Measurements from ENCODE around the gene C2orf49.
"Not testable (repeated sequence)": the region's sequence is repeated elsewhere in the genome, so short reads cannot be mapped to it uniquely, and the experiment has no call there.

C2orf49 gene

DNA sequence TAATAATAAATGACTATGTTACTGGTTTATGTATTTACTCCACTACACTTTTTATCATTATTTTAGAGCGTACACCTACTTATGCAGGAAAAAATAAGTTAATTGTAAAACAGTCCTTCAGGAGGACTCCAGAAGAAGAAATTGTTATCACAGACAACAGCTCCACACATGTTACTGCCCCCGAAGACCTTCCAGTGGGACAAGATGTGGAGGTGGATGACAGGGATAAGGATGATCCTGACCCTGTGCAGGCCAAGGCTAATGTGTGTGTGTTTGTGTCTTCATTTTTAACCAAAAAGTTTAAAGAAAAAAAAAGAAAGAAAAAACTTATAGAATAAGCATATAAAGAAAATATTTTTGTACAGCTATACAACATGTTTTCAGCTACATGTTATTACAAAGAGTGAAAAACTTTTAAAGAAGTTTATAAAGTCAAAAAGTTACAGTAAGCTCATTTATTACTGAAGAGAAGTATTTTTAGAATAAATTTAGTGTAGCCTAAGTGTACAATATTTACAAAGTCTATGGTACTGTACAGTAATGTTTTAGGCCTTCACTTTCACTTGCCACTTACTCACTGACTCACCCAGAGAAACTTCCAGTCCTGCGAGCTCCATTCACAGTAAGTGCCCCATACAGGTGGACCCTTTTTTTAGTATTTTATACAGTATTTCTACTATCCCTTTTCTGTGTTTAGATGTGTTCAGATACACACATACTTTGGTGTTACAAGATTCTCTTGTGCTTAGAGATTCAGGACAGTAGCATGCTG is 15.3 kb upstream of the C2orf49 start:
- Histone ChIP-seq H3K4me1 (ENCODE audit: control insufficient read depth, insufficient read depth, low read length, poor library complexity, severe bottlenecking) (peaks cover 29% of the 10 kb centered on the region), H3K9me3 (ENCODE audit: control insufficient read depth, low read length) (no peaks in the 10 kb centered on the region), H3K27ac (ENCODE audit: low read depth, low read length, severe bottlenecking) (no peak overlapping the region), H3K36me3 (ENCODE audit: control insufficient read depth, insufficient read depth, low read length) (no peaks in the 10 kb centered on the region), H3K4me3 (ENCODE audit: extremely low read depth, insufficient read depth, low read length, poor library complexity, severe bottlenecking) (no peak overlapping the region)
- no CpG with 5 or more reads among the region's 3 CpGs for WGBS, 2 experiments (ENCODE audit: insufficient coverage in 2 of 2)

DNA sequence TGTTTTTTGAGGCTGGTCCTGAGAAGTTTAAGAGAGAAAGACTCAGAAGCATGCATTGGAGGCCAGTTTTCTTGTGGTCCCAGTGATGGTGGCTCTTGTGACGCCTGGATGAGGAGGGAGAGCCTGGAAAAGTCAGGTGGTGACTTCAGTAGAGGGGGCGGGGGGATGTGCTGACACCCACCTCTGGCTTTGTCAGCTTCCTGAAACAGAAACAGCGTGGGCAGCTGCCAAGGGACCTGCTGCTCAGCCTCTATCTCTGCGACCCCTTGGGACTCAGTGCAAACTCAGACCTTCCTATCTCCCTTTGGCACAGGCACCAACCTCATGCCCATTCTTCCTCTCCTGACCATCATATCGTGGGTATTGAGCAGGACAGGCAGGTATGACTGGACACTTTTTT is 14.2 kb upstream of the C2orf49 start:
- Histone ChIP-seq H3K4me1 (ENCODE audit: control insufficient read depth, insufficient read depth, low read length, poor library complexity, severe bottlenecking) (peaks cover 29% of the 10 kb centered on the region), H3K36me3 (ENCODE audit: control insufficient read depth, insufficient read depth, low read length) (no peaks in the 10 kb centered on the region), H3K4me3 (ENCODE audit: extremely low read depth, insufficient read depth, low read length, poor library complexity, severe bottlenecking) (no peak overlapping the region), H3K27ac (ENCODE audit: low read depth, low read length, severe bottlenecking) (no peak overlapping the region), H3K9me3 (ENCODE audit: control insufficient read depth, low read length) (no peaks in the 10 kb centered on the region)
- WGBS, 2 experiments (ENCODE audit: insufficient coverage in 2 of 2) = 83 to 88% methylated on average over 2 to 4 of the region's 5 CpGs

DNA sequence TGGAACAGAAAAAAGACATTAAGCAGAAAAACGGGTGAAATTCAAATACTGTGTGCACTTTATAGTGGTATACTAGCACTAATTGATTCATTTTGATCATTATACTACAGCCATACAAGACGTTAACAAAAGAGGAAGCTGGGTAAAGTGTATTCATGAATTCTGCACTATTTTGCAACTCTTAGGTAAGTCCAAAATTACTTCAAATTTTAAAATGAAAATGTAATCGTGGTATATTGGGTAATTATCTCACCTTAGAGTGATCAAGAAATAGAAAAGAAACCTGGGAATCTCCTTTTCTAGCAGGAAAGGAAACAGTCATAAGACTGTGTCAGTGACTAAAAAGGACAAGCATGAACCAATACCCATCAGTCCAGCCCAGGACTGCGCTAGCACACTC is 13.2 kb upstream of the C2orf49 start:
- no peaks in the 10 kb centered on the region for H3K9me3 ChIP-seq (ENCODE audit: control insufficient read depth, low read length)
- WGBS, 2 experiments (ENCODE audit: insufficient coverage in 2 of 2) = 100% methylated on average over 1 of the region's 4 CpGs; no CpG with 5 or more reads in 1 of the 2 experiments
- H3K36me3 ChIP-seq (ENCODE audit: control insufficient read depth, insufficient read depth, low read length) = no peaks in the 10 kb centered on the region
- H3K4me3 ChIP-seq (ENCODE audit: extremely low read depth, insufficient read depth, low read length, poor library complexity, severe bottlenecking) = no peak overlapping the region
- H3K27ac ChIP-seq (ENCODE audit: low read depth, low read length, severe bottlenecking) = no peak overlapping the region
- H3K4me1 ChIP-seq (ENCODE audit: control insufficient read depth, insufficient read depth, low read length, poor library complexity, severe bottlenecking) = peaks cover 35% of the 10 kb centered on the region

DNA sequence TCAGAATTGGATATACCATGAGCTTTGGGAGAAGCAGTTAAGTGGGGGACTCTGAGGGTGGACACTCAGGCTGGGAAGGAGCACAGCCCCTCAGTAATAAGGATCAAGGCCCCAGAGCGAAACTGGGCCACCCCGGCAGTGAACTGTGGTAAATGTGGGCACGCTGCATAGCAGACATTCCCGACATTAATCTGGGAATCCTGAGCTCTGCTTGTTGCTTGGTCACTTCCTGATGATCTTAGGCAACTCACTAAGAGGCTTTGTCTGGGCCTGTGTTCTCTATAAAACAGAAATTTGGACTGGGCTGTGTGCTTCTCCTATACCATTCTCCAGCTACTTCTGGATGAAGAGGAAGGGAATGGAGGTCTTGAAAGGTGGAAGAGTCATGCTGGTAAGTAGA is 12.6 kb upstream of the C2orf49 start:
- Histone ChIP-seq H3K4me3 (ENCODE audit: extremely low read depth, insufficient read depth, low read length, poor library complexity, severe bottlenecking) (no peak overlapping the region), H3K36me3 (ENCODE audit: control insufficient read depth, insufficient read depth, low read length) (no peaks in the 10 kb centered on the region), H3K4me1 (ENCODE audit: control insufficient read depth, insufficient read depth, low read length, poor library complexity, severe bottlenecking) (peaks cover 35% of the 10 kb centered on the region), H3K9me3 (ENCODE audit: control insufficient read depth, low read length) (no peaks in the 10 kb centered on the region), H3K27ac (ENCODE audit: low read depth, low read length, severe bottlenecking) (peak overlapping the region; percentile 89)
- WGBS, 2 experiments (ENCODE audit: insufficient coverage in 2 of 2) = 78 to 82% methylated on average over 3 to 4 of the region's 4 CpGs

DNA sequence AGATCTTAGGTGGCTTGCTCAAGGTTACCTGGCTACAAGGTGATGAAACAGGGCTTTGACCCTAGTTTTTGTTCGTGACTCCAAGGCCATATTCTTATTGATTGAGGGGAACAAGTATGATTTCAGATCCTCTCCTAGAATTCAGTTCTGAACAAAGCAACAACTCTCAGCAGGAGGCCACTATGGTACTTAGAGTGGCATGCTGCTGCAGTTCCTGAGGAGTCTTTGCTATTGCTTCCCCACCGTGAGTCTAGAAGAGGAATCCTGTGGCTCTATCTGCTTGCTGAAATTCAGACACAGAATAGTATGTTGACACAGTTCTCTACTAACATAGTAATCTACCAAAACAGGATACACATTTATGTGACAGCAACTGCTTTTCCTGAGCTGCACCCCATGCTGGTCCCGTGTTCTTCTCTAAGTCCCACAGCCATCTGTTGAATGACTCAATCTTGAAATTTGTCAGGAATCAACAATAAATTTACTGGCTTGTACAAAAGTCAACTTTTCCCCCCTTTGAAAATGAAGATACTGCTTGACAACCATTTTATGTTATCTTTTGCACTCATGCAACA is 11.9 kb upstream of the C2orf49 start:
- WGBS, 2 experiments (ENCODE audit: insufficient coverage in 2 of 2) = 56 to 92% methylated on average over 1 to 3 of the region's 3 CpGs
- H3K27ac ChIP-seq (ENCODE audit: low read depth, low read length, severe bottlenecking) = peak overlapping the region; percentile 89

DNA sequence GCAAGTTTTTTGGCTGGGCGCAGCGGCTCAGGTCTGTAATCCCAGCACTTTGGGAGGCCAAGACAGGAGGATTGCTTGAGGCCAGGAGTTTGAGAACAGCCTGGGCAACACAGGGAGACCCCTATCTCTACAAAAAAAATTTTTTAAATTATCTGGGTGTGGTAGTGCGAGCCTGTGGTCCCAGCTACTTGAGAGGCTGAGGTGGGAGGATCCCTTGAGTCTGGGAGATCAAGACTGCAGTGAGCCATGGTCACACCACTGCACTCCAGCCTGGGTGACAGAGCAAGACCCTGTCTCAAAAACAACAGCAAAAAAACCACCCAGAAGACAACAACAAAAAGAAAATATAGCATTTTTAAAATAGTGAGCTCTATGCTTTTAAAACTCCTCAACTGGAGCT is 10.1 kb upstream of the C2orf49 start:
- not testable (repeated sequence) for H3K36me3 ChIP-seq (ENCODE audit: control insufficient read depth, insufficient read depth, low read length); H3K9me3 ChIP-seq (ENCODE audit: control insufficient read depth, low read length); H3K4me3 ChIP-seq (ENCODE audit: extremely low read depth, insufficient read depth, low read length, poor library complexity, severe bottlenecking); H3K27ac ChIP-seq (ENCODE audit: low read depth, low read length, severe bottlenecking)
- WGBS, 2 experiments (ENCODE audit: insufficient coverage in 2 of 2) = 94% methylated on average over 2 of the region's 3 CpGs; no CpG with 5 or more reads in 1 of the 2 experiments
- peaks cover 36% of the 10 kb centered on the region for H3K4me1 ChIP-seq (ENCODE audit: control insufficient read depth, insufficient read depth, low read length, poor library complexity, severe bottlenecking)

More for the DNA sequence above, 11.9 kb upstream of the C2orf49 start:
- H3K9me3 ChIP-seq (ENCODE audit: control insufficient read depth, low read length) = no peaks in the 10 kb centered on the region
- peaks cover 36% of the 10 kb centered on the region for H3K4me1 ChIP-seq (ENCODE audit: control insufficient read depth, insufficient read depth, low read length, poor library complexity, severe bottlenecking)
- H3K36me3 ChIP-seq (ENCODE audit: control insufficient read depth, insufficient read depth, low read length) = no peaks in the 10 kb centered on the region
- no peak overlapping the region for H3K4me3 ChIP-seq (ENCODE audit: extremely low read depth, insufficient read depth, low read length, poor library complexity, severe bottlenecking)

DNA sequence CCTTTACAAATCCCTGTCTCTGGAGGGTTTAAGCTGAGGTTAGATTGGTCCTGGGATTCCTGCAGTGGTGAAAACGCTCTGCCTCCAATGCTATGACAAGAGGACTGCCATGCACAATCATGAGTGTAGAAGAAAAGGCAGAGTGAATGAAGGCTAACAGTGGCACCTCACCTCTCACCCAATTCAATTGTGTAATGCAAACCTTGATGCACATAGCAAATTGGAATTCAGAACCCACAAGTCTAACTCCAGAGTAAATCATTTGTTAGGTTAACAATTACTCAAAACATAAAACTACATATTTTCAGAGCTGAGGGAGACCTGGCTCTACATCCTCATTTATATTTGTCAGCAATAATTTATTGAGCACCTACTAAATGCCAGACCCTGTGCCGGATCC is 9.7 kb upstream of the C2orf49 start:
- Histone ChIP-seq H3K9me3 (ENCODE audit: control insufficient read depth, low read length) (no peaks in the 10 kb centered on the region), H3K4me1 (ENCODE audit: control insufficient read depth, insufficient read depth, low read length, poor library complexity, severe bottlenecking) (peaks cover 36% of the 10 kb centered on the region), H3K4me3 (ENCODE audit: extremely low read depth, insufficient read depth, low read length, poor library complexity, severe bottlenecking) (no peak overlapping the region), H3K27ac (ENCODE audit: low read depth, low read length, severe bottlenecking) (no peak overlapping the region), H3K36me3 (ENCODE audit: control insufficient read depth, insufficient read depth, low read length) (no peaks in the 10 kb centered on the region)
- 83% methylated on average over 2 of the region's 2 CpGs; no CpG with 5 or more reads in 1 of the 2 experiments for WGBS, 2 experiments (ENCODE audit: insufficient coverage in 2 of 2)

DNA sequence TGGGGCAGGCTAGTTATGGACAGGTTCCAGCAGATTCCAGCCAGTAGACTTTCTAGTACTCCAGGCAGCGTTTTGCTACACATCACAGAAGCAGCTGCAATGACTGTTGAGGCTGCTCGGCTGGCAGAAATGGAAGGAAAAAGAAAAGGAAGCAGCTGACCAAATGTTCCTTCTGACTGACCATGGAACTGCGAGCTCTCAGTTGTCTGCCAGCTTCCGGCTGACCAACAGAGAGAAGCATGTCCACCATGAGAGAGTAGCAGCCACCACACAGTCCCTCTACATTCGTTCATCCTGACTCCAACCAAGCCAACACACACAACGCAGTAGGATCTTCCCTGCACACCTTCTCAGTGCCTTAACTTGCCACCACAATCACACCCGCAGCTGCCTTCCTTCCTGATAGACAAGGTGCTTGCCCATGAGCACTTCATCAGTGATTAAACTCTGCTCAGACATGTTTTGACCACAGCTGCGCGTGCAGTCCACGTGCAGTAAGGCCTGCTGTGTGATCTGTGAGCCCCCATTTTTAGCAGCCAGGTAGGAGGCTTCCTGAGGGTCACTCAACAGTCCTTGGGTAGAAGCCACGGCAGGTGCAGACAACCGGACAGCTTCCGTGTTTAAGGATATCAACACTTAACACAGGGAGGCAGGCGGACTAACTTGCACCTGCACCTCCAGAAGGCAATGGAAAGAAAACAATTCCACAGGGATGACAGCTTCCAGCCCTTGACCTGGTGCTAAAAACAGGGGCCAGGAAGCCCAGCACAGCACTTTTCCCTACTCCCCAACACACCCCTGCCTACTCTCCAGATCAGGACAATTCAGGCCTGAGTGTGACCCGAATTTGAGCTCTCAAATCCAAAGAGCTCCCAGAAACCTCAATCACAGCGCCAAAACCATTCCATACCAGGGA is 8.8 kb upstream of the C2orf49 start:
- H3K4me1 ChIP-seq (ENCODE audit: control insufficient read depth, insufficient read depth, low read length, poor library complexity, severe bottlenecking) = peaks cover 36% of the 10 kb centered on the region
- H3K27ac ChIP-seq (ENCODE audit: low read depth, low read length, severe bottlenecking) = no peak overlapping the region
- no peaks in the 10 kb centered on the region for H3K36me3 ChIP-seq (ENCODE audit: control insufficient read depth, insufficient read depth, low read length)
- no peaks in the 10 kb centered on the region for H3K9me3 ChIP-seq (ENCODE audit: control insufficient read depth, low read length)
- 80 to 82% methylated on average over 12 to 15 of the region's 16 CpGs for WGBS, 2 experiments (ENCODE audit: insufficient coverage in 2 of 2)
- H3K4me3 ChIP-seq (ENCODE audit: extremely low read depth, insufficient read depth, low read length, poor library complexity, severe bottlenecking) = peak overlapping the region; percentile 55

DNA sequence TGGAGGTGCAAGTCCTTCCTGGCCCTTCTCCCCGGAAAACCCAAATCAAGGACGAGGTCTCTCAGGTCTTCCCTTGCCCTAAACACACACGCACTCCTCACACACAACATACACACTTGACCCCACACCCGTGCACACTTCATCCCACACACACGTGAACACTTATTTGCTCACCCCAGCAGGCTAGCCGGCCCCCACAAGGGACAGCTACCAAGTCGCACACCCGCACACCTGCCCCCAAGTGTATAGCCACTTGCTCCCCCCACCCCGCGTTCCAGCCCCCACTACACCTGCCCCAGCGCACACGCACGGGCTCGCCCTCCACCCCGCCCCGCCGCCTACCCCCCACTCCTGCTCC is 8.2 kb upstream of the C2orf49 start:
- Histone ChIP-seq H3K4me1 (ENCODE audit: control insufficient read depth, insufficient read depth, low read length, poor library complexity, severe bottlenecking) (peaks cover 32% of the 10 kb centered on the region), H3K4me3 (ENCODE audit: extremely low read depth, insufficient read depth, low read length, poor library complexity, severe bottlenecking) (peak overlapping the region; percentile 55), H3K27ac (ENCODE audit: low read depth, low read length, severe bottlenecking) (no peak overlapping the region), H3K36me3 (ENCODE audit: control insufficient read depth, insufficient read depth, low read length) (peaks cover 6% of the 10 kb centered on the region), H3K9me3 (ENCODE audit: control insufficient read depth, low read length) (no peaks in the 10 kb centered on the region)
- WGBS, 2 experiments (ENCODE audit: insufficient coverage in 2 of 2) = 0 to 9% methylated on average over 6 to 7 of the region's 17 CpGs

DNA sequence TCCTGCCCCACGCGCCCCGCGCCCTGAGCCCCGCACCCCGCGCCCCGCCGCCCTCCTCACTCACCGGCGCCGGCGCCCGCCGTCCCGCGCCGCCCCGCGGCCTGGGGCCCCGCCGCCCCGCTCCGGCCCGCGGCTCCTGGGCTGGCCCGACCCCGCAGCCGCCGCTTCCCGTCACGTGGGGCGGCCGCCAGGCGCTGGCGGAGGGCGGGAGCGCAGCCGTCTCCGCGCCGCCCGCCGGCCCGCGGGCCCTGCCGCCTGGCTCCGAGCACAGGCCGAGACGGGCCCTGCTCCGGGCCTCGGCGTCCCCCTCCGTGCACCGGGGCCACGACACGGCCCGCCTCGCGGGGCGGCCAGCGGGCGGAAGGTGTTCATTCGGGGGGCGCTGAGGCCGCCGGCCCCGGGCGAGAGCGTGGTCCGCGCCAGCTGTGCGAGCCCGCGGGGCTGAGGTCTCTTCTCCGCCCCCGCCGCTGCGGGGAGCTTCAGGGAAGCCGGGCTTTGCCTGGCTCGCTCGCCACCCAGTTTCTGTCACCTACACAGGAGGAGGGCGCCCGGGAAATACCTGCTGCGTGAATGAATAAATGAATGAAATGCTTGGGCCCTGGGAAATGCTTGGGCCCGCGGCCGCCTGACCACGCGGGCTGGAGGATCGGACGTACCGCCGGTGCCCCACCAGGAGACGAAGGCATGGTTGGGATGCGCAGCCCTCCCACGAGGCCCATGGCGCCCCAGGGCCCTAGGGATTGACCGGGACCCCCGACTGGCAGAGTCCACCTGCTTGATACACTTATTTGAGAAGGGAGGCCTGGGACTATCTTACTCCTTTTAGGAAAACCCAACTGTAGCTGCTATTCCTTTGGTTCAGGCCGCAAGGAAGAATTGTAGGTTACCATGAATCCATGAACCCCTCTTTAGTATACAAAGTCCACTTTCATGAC is 7.5 kb upstream of the C2orf49 start, which contains the start of gene TGFBRAP1:
TSS of gene TGFBRAP1 (minus strand) at position 175 of the 935 bp plus-strand sequence. CDS start 21,434 bp downstream, outside the sequence.
- H3K36me3 ChIP-seq (ENCODE audit: control insufficient read depth, insufficient read depth, low read length) = peaks cover 12% of the 10 kb centered on the region
- peaks cover 27% of the 10 kb centered on the region for H3K4me1 ChIP-seq (ENCODE audit: control insufficient read depth, insufficient read depth, low read length, poor library complexity, severe bottlenecking)
- H3K4me3 ChIP-seq (ENCODE audit: extremely low read depth, insufficient read depth, low read length, poor library complexity, severe bottlenecking) = peak within 1 kb of the TSS; percentile 55
- H3K27ac ChIP-seq (ENCODE audit: low read depth, low read length, severe bottlenecking) = peak within 1 kb of the TSS; percentile 45
- no peaks in the 10 kb centered on the region for H3K9me3 ChIP-seq (ENCODE audit: control insufficient read depth, low read length)
- WGBS, 2 experiments (ENCODE audit: insufficient coverage in 2 of 2) = 8% methylated on average over 59 to 67 of the region's 101 CpGs
